Body of pancreas (tissue), 4 donors: ENCODE results near the gene MAML3. TPM values are rescaled to one million over a fixed set of nuclear protein-coding genes. Genes with fewer than 3 reads are reported as not detected.

ENCODE experiments used
- ATAC-seq: fragments of 150-250 bp; one replicate; pipeline ENCODE4 v1.9.1; 2016
- DNase-seq, 4 donors: peaks; one replicate each; pipeline ENCODE4 v3.0.0-alpha.2; 2019
- H3K27ac ChIP-seq, 4 donors: fragments of 200-600 bp; sonication (generic); 1 replicate in 3 of 4; 2 replicates in 1 of 4; pipeline versions ENCODE4 v1.5.1 to v1.6.1; 2016 to 2019; ENCODE audit warnings: mild to moderate bottlenecking in 1 of 4, mixed read lengths in 1 of 4, moderate library complexity in 1 of 4
- H3K27me3 ChIP-seq, 2 donors: fragments of 200-600 bp; sonication (generic); one replicate each; pipeline ENCODE4 v1.6.0; 2016; ENCODE audit warnings: mild to moderate bottlenecking in 1 of 2
- H3K36me3 ChIP-seq, 2 donors: fragments of 200-600 bp; sonication (generic); replicated peaks in 1 of 2; 2 replicates each; pipeline ENCODE4 v1.5.1; 2016; ENCODE audit warnings: low read depth in 2 of 2; ENCODE audit not compliant: insufficient read depth in 1 of 2
- H3K4me1 ChIP-seq: fragments of 200-600 bp; sonication (generic); one replicate; pipeline ENCODE4 v1.6.0; 2016
- H3K4me3 ChIP-seq, 2 donors: fragments of 200-600 bp; sonication (generic); 1 replicate in 1 of 2; 2 replicates in 1 of 2; pipeline ENCODE4 v1.5.1; 2016 to 2019
- H3K9me3 ChIP-seq, 3 donors: fragments of 200-600 bp; sonication (generic); 1 replicate in 2 of 3; 2 replicates in 1 of 3; pipeline ENCODE4 v1.5.1; 2016
- POLR2A ChIP-seq, 3 donors: fragments of 450-650 bp; IDR thresholded peaks; one replicate each; pipeline ENCODE4 v1.6.1; 2016; ENCODE audit warnings: antibody characterized with exemption in 3 of 3, mild to moderate bottlenecking in 2 of 3
- WGBS, 2 donors: methylation state at CpG; one replicate each; pipeline ENCODE4 v1.1.5; 2017; 5-methylcytosine and 5-hydroxymethylcytosine counted together
- intact Hi-C: fragments of 100-400 bp; cut with DNase I; formaldehyde crosslinking; loops from one replicate; pipeline ENCODE4 v1.15.1; 2023
- total RNA-seq, 2 donors: library from RNA; depleted of rRNA; stranded (reverse); fragments of >200 nt; gene quantifications; one replicate each; pipeline ENCODE4 v1.1.0, GENCODE V29; 2016
- TF ChIP-seq, protein P1 (sequence below), 7 experiments: fragments of 450-650 bp in 4 of 7; fragments of 200-600 bp in 3 of 7; sonication (generic) in 3 of 7; IDR thresholded peaks; one replicate each; pipeline ENCODE4 v1.5.1; 2016 to 2019; ENCODE audit warnings: antibody characterized with exemption in 7 of 7

MAML3 gene
- total RNA-seq, 2 donors from 2014 or later, result 11.2 to 11.4 TPM

DNA sequence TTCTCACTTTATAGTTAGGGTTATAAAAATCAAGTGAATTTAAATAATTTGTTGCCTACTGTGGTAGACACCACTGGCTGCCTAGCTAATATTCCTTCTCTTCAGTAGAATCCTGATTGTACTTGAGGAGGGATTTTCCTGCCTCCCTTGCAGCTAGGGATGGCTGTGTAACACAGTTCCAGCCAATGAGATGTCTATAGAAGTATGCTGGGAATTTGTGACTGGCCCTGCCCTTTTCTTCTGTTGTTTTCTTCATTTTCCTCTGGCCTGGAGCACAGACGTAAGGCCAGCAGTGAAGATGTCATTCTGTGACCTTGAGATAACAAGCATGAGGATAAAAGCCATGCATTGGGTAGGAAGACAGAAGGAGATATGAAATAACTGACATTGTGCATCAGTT is 343.3 kb downstream of the MAML3 start:
- H3K4me1 ChIP-seq, result peaks cover 28% of the 10 kb centered on the region
- H3K27ac ChIP-seq, result no peak overlapping the region
- WGBS, 2 donors, result 88 to 89% methylated on average over 1 of the region's 1 CpG
- intact Hi-C loops, result no loop called here
- DNase-seq (no peak), ATAC-seq (no peak)
- TF ChIP-seq, protein P1, sequence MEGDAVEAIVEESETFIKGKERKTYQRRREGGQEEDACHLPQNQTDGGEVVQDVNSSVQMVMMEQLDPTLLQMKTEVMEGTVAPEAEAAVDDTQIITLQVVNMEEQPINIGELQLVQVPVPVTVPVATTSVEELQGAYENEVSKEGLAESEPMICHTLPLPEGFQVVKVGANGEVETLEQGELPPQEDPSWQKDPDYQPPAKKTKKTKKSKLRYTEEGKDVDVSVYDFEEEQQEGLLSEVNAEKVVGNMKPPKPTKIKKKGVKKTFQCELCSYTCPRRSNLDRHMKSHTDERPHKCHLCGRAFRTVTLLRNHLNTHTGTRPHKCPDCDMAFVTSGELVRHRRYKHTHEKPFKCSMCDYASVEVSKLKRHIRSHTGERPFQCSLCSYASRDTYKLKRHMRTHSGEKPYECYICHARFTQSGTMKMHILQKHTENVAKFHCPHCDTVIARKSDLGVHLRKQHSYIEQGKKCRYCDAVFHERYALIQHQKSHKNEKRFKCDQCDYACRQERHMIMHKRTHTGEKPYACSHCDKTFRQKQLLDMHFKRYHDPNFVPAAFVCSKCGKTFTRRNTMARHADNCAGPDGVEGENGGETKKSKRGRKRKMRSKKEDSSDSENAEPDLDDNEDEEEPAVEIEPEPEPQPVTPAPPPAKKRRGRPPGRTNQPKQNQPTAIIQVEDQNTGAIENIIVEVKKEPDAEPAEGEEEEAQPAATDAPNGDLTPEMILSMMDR (IDR thresholded peaks at IDR 0.05), result no peak
- TF ChIP-seq POLR2A (IDR thresholded peaks at IDR 0.05), result no peak
- H3K9me3 ChIP-seq, result no peaks in the 10 kb centered on the region
- H3K27me3 ChIP-seq, result no peaks in the 10 kb centered on the region
- no peak overlapping the region for H3K4me3 ChIP-seq
- H3K36me3 ChIP-seq, result no peaks in the 10 kb centered on the region

DNA sequence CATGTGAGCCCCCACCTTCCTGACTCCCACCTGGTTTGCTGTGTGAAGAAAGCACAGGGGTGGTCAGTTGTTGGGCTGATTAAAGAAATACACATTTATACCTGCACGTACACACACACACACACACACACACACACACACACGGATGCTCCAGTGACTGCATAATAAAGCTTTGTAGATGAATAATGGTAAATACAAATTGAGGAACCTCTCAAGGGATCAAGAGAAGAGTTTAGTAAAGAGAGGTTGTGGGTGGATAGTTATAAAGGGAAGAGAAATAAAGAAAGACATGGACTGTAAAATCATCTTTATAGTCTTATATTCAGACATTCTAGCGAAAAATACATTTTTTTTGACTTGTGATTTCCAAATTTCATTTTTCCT is 344.2 kb downstream of the MAML3 start:
- no peaks in the 10 kb centered on the region for H3K27me3 ChIP-seq
- TF ChIP-seq, protein P1 (IDR thresholded peaks at IDR 0.05), result no peak
- no peak for TF ChIP-seq POLR2A (IDR thresholded peaks at IDR 0.05)
- no peaks in the 10 kb centered on the region for H3K36me3 ChIP-seq
- WGBS, 2 donors, result 83 to 92% methylated on average over 3 of the region's 3 CpGs
- no peaks in the 10 kb centered on the region for H3K9me3 ChIP-seq
- no peak overlapping the region for H3K27ac ChIP-seq
- no peak overlapping the region for H3K4me3 ChIP-seq
- no peak for DNase-seq
- intact Hi-C loops, result no loop called here
- peaks cover 21% of the 10 kb centered on the region for H3K4me1 ChIP-seq
- no peak for ATAC-seq

- Histone ChIP-seq H3K27ac (peak overlapping the region in 2 of 4 donors; percentile 5 to 12), H3K9me3 (no peaks in the 10 kb centered on the region), H3K36me3 (no peaks in the 10 kb centered on the region), H3K4me1 (peaks cover 15% of the 10 kb centered on the region), H3K27me3 (no peaks in the 10 kb centered on the region), H3K4me3 (no peak overlapping the region)
- DNase-seq (no peak), ATAC-seq (no peak)
- intact Hi-C loops, result no loop called here
- 61 to 81% methylated on average over 11 of the region's 11 CpGs for WGBS, 2 donors
- TF ChIP-seq, protein P1 (IDR thresholded peaks at IDR 0.05), result no peak
- no peak for TF ChIP-seq POLR2A (IDR thresholded peaks at IDR 0.05)
These were observed 344.9 kb downstream of the MAML3 start for GRCh38 chr4:139808808-139809756.

GRCh38 chr4:139808381-139808807 is 345.6 kb downstream of the MAML3 start:
- intact Hi-C loops, result no loop called here
- Histone ChIP-seq H3K27me3 (no peaks in the 10 kb centered on the region), H3K9me3 (no peaks in the 10 kb centered on the region), H3K4me3 (no peak overlapping the region), H3K36me3 (no peaks in the 10 kb centered on the region), H3K27ac (peak overlapping the region in 2 of 4 donors; percentile 5 to 12), H3K4me1 (peaks cover 12% of the 10 kb centered on the region)
- no peak for ATAC-seq
- TF ChIP-seq POLR2A (IDR thresholded peaks at IDR 0.05), result no peak
- TF ChIP-seq, protein P1 (IDR thresholded peaks at IDR 0.05), result no peak
- 76 to 90% methylated on average over 4 of the region's 4 CpGs for WGBS, 2 donors
- DNase-seq, result no peak
